Gastrocnemius medialis (tissue), 4 donors: ENCODE results near the gene CHST3. TPM values are rescaled to one million over a fixed set of nuclear protein-coding genes. Genes with fewer than 3 reads are reported as not detected.

Source experiments
- ATAC-seq, 2 donors: fragments of 150-250 bp; one replicate each; pipeline ENCODE4 v1.9.1; 2016
- DNase-seq, 2 donors: peaks; one replicate each; pipeline ENCODE4 v3.0.0-alpha.2; 2019
- H3K27ac ChIP-seq, 4 donors: fragments of 200-600 bp; sonication (generic); 1 replicate in 1 of 4; 2 replicates in 3 of 4; pipeline ENCODE4 v1.5.1; 2016 to 2018; ENCODE audit warnings: mild to moderate bottlenecking in 2 of 4, moderate library complexity in 1 of 4
- H3K27me3 ChIP-seq, 3 donors: fragments of 200-600 bp; sonication (generic) in 2 of 3; 1 replicate in 1 of 3; 2 replicates in 2 of 3; pipeline versions ENCODE4 v1.5.1 to v1.6.0; 2016 to 2019; ENCODE audit warnings: mild to moderate bottlenecking in 1 of 3, moderate library complexity in 1 of 3
- H3K36me3 ChIP-seq, 2 donors: fragments of 200-600 bp; sonication (generic) in 1 of 2; one replicate each; pipeline ENCODE4 v1.5.1; 2017 to 2018
- H3K4me1 ChIP-seq, 2 donors: fragments of 200-600 bp; sonication (generic) in 1 of 2; one replicate each; pipeline ENCODE4 v1.5.1; 2016 to 2017; ENCODE audit warnings: mild to moderate bottlenecking in 2 of 2
- H3K4me3 ChIP-seq, 4 donors: fragments of 200-600 bp; sonication (generic) in 3 of 4; 1 replicate in 1 of 4; 2 replicates in 3 of 4; pipeline ENCODE4 v1.5.1; 2016 to 2019; ENCODE audit warnings: mild to moderate bottlenecking in 2 of 4
- H3K9me3 ChIP-seq, 3 donors: fragments of 200-600 bp; sonication (generic) in 2 of 3; 1 replicate in 1 of 3; 2 replicates in 2 of 3; pipeline ENCODE4 v1.5.1; 2016 to 2019
- CTCF ChIP-seq, 5 experiments: fragments of 450-650 bp in 3 of 5; fragments of 200-600 bp in 2 of 5; sonication (generic) in 2 of 5; IDR thresholded peaks in 4 of 5; conservative IDR thresholded peaks in 1 of 5; 1 replicate in 4 of 5; 2 replicates in 1 of 5; pipeline ENCODE4 v1.5.1; 2016 to 2019; ENCODE audit warnings: antibody characterized with exemption in 5 of 5, mild to moderate bottlenecking in 3 of 5, moderate library complexity in 3 of 5
- POLR2A ChIP-seq, 2 donors: fragments of 450-650 bp; IDR thresholded peaks; one replicate each; pipeline ENCODE4 v1.6.1; 2017; ENCODE audit warnings: antibody characterized with exemption in 2 of 2, mild to moderate bottlenecking in 2 of 2, moderate library complexity in 2 of 2
- in situ Hi-C, 4 donors: fragments of 200-750 bp; cut with MboI; loops; one replicate each; pipeline versions ENCODE4 v1.15.0 to v1.8.0; 2017; ENCODE audit warnings: low sequenced_read_pairs in 4 of 4
- intact Hi-C: fragments of 100-400 bp; cut with DNase I; formaldehyde crosslinking; loops from one replicate; pipeline ENCODE4 v1.15.1; 2023; ENCODE audit warnings: low total_unique reads
- total RNA-seq, 4 donors: library from RNA; depleted of rRNA; stranded (reverse); fragments of >200 nt; gene quantifications; one replicate each; pipeline versions ENCODE4 v1.1.0 to v1.2.3, GENCODE V29; 2016

The CHST3 gene
- total RNA-seq, 4 donors from 2014 or later: 11.5 to 31.6 (median 16.3) TPM

GRCh38 chr10:72024596-72024995 lies 60.4 kb downstream of the CHST3 start:
- Histone ChIP-seq H3K9me3 (no peaks in the 10 kb centered on the region), H3K4me1 (peaks cover 0 to 9% of the 10 kb centered on the region in 2 donors), H3K27me3 (no peaks in the 10 kb centered on the region), H3K36me3 (no peaks in the 10 kb centered on the region), H3K4me3 (no peak overlapping the region), H3K27ac (no peak overlapping the region)
- TF ChIP-seq POLR2A (IDR thresholded peaks at IDR 0.05) (no peak), CTCF (IDR thresholded peaks at IDR 0.05 in 4 of 5, conservative IDR thresholded peaks at IDR 0.05 in 1 of 5) (no peak)
- intact Hi-C loops: no loop called here
- ATAC-seq: no peak
- no peak for DNase-seq
- in situ Hi-C loops: no loop called here

GRCh38 chr10:72025400-72025799 lies 61.2 kb downstream of the CHST3 start:
- intact Hi-C loops (no loop called here), in situ Hi-C loops (no loop called here)
- no peak for TF ChIP-seq CTCF (IDR thresholded peaks at IDR 0.05 in 4 of 5, conservative IDR thresholded peaks at IDR 0.05 in 1 of 5)
- TF ChIP-seq POLR2A (IDR thresholded peaks at IDR 0.05): no peak
- no peak overlapping the region for H3K4me3 ChIP-seq
- H3K27me3 ChIP-seq: no peaks in the 10 kb centered on the region
- H3K36me3 ChIP-seq: no peaks in the 10 kb centered on the region
- H3K4me1 ChIP-seq: peaks cover under 1 to 17% of the 10 kb centered on the region in 2 donors
- H3K27ac ChIP-seq: no peak overlapping the region
- DNase-seq (no peak), ATAC-seq (no peak)
- H3K9me3 ChIP-seq: no peaks in the 10 kb centered on the region

GRCh38 chr10:72025832-72026231 lies 61.6 kb downstream of the CHST3 start:
- TF ChIP-seq POLR2A (IDR thresholded peaks at IDR 0.05) (no peak), CTCF (IDR thresholded peaks at IDR 0.05 in 4 of 5, conservative IDR thresholded peaks at IDR 0.05 in 1 of 5) (no peak)
- intact Hi-C loops: no loop called here
- no peaks in the 10 kb centered on the region for H3K36me3 ChIP-seq
- H3K4me1 ChIP-seq: peaks cover 5 to 16% of the 10 kb centered on the region in 2 donors
- no peak overlapping the region for H3K4me3 ChIP-seq
- no peaks in the 10 kb centered on the region for H3K9me3 ChIP-seq
- no peaks in the 10 kb centered on the region for H3K27me3 ChIP-seq
- in situ Hi-C loops: no loop called here
- no peak overlapping the region for H3K27ac ChIP-seq
- DNase-seq (no peak), ATAC-seq (no peak)

GRCh38 chr10:72026278-72027111 lies 62.3 kb downstream of the CHST3 start:
- TF ChIP-seq POLR2A (IDR thresholded peaks at IDR 0.05) (no peak), CTCF (IDR thresholded peaks at IDR 0.05 in 4 of 5, conservative IDR thresholded peaks at IDR 0.05 in 1 of 5) (no peak)
- H3K27me3 ChIP-seq: no peaks in the 10 kb centered on the region
- in situ Hi-C loops: no loop called here
- DNase-seq: peak in 1 of 2 donors; percentile 50
- H3K9me3 ChIP-seq: no peaks in the 10 kb centered on the region
- no peak overlapping the region for H3K4me3 ChIP-seq
- no peaks in the 10 kb centered on the region for H3K36me3 ChIP-seq
- peaks cover 12 to 19% of the 10 kb centered on the region in 2 donors for H3K4me1 ChIP-seq
- ATAC-seq: no peak
- no peak overlapping the region for H3K27ac ChIP-seq
- intact Hi-C loops: no loop called here
